Right lung (tissue), 5 donors: ENCODE data around the gene PSMD9. TPM values are rescaled to one million over a fixed set of nuclear protein-coding genes. Genes with fewer than 3 reads are reported as not detected.

ENCODE experiments used
- DNase-seq, 2 donors: peaks; one replicate each; pipeline ENCODE4 v3.0.0-alpha.2; 2013
- polyA plus RNA-seq, 5 donors: library from polyadenylated mRNA; unstranded; fragments of 120-200 nt; gene quantifications; one replicate each; pipeline versions ENCODE4 v1.2.1 to v1.2.3, GENCODE V29; 2013; ENCODE audit warnings: inconsistent platforms in 1 of 5, low replicate concordance in 1 of 5; ENCODE audit not compliant: insufficient read length in 5 of 5, insufficient read depth in 1 of 5

PSMD9 gene
- polyA plus RNA-seq, 5 donors: 37.3 to 56.4 (median 45.9) TPM

GRCh38 chr12:121949648-121950397 lies 61.2 kb downstream of the PSMD9 start:
- no peak for DNase-seq

- no peak for DNase-seq
Observed at GRCh38 chr12:121953117-121953692, 64.6 kb downstream of the PSMD9 start.

- DNase-seq: no peak
Observed at GRCh38 chr12:121953695-121954094, 65.1 kb downstream of the PSMD9 start.

GRCh38 chr12:121955258-121956237 lies 67.0 kb downstream of the PSMD9 start:
- no peak for DNase-seq

GRCh38 chr12:121957861-121958515 lies 69.4 kb downstream of the PSMD9 start:
- DNase-seq: no peak

- DNase-seq: no peak
Observed at GRCh38 chr12:121958541-121959240, 70.1 kb downstream of the PSMD9 start.

- DNase-seq: no peak
Observed at GRCh38 chr12:121960541-121960940, 72.0 kb downstream of the PSMD9 start.

GRCh38 chr12:121961195-121961879 lies 72.7 kb downstream of the PSMD9 start:
- no peak for DNase-seq

- no peak for DNase-seq
Observed at GRCh38 chr12:121963341-121964018, 74.9 kb downstream of the PSMD9 start.

- DNase-seq: no peak
Observed at GRCh38 chr12:121964813-121965643, 76.4 kb downstream of the PSMD9 start.

- no peak for DNase-seq
Observed at GRCh38 chr12:121966959-121967358, 78.4 kb downstream of the PSMD9 start.

Other genes with a start within 250 kb of the PSMD9 start
- gene MORN3, start 219.1 kb upstream of the PSMD9 start, polyA plus RNA-seq: 1 to 10 TPM in 4 of 5 donors, under 1 TPM in 1; 0.70 to 2.6 (median 1.9) TPM
- 10 to 100 TPM in 3 of 5 donors, 1 to 10 TPM in 2; 6.8 to 13.5 (median 11.3) TPM for gene TMEM120B, start 176.0 kb upstream of the PSMD9 start, polyA plus RNA-seq
- gene RHOF, start 95.1 kb upstream of the PSMD9 start, polyA plus RNA-seq: 10 to 100 TPM in 4 of 5 donors, 1 to 10 TPM in 1; 7.2 to 13.7 (median 11.1) TPM
- gene SETD1B, start 84.8 kb upstream of the PSMD9 start, polyA plus RNA-seq: 10 to 100 TPM in 4 of 5 donors, 1 to 10 TPM in 1; 9.4 to 16.6 (median 13.1) TPM
- under 1 TPM in 3 of 5 donors, not detected in 2; 0.08 to 0.34 (median 0.10) TPM for gene HPD, start 29.9 kb upstream of the PSMD9 start, polyA plus RNA-seq
- gene CFAP251, start 29.8 kb downstream of the PSMD9 start, polyA plus RNA-seq: 10 to 100 TPM in 1 of 5 donors, 1 to 10 TPM in 4; 3.8 to 12.5 (median 9.6) TPM
- gene BCL7A, start 133.1 kb downstream of the PSMD9 start, polyA plus RNA-seq: 10 to 100 TPM; 13.9 to 17.9 (median 16.6) TPM
- gene MLXIP, start 190.0 kb downstream of the PSMD9 start, polyA plus RNA-seq: 10 to 100 TPM; 55.8 to 87.5 (median 83.7) TPM